GM18867 (cell line): Measurements from ENCODE around the gene TSHZ2.
"Not testable (repeated sequence)": the region's sequence is repeated elsewhere in the genome, so short reads cannot be mapped to it uniquely, and the experiment has no call there.

Experiments used
- ATAC-seq: cut with Tn5 transposase; IDR thresholded peaks from one replicate; pipeline ENCODE4 v1.9.1; 2021; ENCODE audit warnings: mild to moderate bottlenecking, moderate library complexity; ENCODE audit not compliant: unreplicated experiment

The TSHZ2 gene

DNA sequence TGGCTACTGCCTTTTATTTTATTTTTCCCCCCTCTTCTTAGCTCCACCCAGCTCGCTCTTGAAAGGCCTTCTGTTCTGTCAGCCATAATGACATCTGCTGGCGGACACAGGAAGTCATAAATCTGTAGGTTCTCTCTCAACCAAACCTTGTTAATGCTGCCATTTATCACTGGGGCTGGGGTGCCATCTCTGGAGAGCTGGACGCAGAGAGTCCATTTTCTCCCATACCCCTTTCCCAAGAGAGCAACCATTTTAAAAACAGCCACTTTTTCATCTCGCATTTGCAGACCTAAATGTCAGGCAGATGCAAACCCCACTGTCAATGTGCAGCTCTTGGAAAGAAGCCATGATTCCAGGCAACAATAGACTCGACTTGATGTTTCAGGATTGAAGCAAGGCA lies 13.0 kb upstream of the TSHZ2 start:
- no peak for ATAC-seq

DNA sequence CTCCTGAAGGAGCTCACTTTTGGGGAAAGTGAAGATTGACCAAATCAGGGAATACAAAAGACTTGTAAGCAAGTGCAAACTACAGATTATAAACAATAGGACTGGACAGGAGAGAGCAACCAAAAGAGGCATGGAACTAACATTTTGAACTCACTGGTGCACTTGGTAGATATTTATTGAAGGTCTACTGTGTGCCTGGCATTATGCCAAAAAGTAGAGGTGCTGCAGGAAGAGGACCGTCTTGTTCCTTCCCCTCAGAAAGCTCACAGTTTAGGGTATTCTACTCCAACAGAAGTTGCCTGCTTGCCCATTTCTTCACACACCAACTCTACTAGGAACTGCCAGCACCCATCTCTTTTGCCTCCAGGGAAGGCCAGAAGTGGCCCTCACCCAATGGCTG lies 10.0 kb upstream of the TSHZ2 start:
- no peak for ATAC-seq

DNA sequence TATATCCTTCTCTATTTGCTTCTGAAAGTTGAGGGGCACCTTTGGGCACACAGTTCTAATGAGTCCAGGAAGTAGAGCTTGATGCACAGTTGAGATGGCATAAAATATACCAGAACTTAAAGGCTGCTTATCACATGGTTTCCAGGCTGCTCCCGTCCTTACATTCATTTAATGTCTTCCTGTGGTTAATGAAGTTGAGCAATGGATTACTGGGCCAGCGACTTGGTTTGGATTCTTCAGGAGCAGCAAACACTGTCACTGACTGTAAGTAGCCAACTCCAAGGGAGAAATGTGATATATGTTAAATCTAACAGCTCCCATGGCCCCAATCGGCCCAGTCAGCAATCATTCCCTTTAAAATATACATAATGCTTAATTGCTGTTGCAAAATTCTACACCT lies 9.0 kb upstream of the TSHZ2 start:
- ATAC-seq = no peak

DNA sequence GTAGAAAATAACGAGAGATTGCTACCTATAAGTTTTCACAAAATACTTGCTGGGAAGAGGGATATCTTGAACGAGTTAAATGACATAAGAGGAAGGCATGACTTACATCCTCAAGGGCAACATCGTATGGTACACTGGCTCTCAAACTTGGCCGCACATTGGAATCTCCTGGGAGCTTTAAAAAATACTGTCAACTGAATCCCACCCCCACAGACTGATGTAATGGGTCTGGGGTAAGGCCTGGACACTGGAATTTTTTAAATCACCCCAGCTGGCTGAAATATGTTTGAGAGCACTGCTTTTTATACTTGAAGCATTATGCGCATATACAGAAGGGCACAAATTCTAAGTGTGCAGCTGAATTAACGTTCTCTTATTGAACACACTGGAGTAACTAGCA lies 8.0 kb upstream of the TSHZ2 start:
- no peak for ATAC-seq

DNA sequence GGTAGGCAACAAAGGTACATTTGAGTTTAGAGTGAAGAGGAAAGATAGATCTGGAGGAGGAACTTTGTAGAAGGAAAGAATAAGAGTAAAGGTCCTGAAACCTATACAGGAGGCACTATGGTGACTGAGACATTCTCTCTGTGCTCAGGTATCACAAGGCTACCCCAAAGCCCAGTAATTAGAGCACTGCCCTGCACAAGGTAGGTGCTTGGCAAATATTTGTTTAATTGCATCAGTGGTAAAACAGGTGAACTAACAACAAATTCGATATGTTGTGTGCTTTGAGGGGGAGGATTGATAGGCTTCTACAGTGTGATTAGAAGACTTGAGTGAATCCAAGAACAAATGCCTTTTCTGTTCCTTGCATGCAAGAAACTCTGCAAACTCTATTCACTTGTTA lies 6.8 kb upstream of the TSHZ2 start:
- ATAC-seq = no peak

DNA sequence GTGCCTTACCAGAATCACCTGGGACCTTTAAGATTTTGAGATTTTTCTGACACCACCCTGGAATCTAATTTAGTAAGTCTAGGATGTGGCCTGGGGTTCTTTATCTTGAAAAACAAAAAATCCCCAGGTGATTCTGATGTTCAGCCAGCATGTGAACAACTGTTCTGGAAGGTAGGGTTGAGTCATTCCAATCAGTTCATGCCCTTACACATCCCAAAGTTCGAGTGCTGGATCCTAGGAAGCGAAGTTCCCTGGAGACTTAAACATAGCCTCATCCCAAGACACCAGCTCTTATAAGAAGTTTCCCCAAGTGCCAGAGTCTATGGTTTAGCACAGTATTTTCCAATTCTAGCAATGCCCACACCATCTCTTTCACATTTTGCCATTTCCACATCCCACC lies 6.3 kb upstream of the TSHZ2 start:
- no peak for ATAC-seq

DNA sequence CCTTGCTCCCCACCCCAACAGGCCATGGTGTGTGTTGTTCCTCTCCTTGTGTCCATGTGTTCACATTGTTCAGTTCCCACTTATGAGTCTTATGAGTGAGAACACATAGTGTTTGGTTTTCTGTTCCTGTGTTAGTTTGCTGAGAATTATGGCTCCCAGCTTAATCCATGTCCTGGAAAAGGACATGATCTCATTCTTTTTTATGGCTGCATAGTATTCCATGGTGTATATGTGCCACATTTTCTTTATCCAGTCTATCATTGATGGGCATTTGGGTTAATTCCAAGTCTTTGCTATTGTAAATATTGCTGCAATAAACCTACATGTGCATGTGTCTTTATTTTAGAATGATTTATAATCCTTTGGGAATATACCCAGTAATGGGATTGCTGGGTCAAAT lies 5.6 kb upstream of the TSHZ2 start:
- ATAC-seq = not testable (repeated sequence)

DNA sequence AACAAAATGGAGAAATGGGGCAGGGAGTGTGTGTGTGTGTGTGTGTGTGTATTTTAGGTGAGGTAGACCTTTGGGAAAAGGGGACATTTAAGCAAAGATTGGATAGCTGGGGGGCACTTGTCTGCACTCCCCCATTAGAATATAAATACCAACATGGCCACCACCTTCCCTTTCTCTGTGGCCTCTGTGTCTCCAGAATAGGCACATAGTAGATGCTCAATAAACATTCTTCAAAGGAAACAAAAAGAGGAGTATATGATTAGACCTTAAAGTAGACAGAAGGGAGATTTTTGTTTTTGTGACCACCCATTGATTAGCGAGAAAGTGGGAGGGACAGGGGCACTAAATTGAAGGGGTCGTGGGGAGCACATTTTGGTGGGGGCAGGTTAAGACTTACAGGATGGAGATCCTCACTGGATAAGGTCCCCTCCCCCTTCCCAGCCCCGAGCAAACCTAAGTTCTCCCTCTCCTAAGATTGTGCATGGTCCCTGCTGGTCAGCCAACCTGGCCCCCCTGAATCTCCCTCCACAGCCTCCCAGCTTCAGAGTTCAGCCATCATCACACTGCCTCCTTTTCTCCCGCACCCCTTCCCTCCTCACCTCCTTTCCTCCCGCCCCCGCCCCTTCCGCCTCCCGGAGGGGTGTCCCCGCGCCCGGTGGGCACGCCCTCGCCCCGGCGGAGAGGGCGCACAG lies 514 bp upstream of the TSHZ2 start:
- ATAC-seq = no peak

DNA sequence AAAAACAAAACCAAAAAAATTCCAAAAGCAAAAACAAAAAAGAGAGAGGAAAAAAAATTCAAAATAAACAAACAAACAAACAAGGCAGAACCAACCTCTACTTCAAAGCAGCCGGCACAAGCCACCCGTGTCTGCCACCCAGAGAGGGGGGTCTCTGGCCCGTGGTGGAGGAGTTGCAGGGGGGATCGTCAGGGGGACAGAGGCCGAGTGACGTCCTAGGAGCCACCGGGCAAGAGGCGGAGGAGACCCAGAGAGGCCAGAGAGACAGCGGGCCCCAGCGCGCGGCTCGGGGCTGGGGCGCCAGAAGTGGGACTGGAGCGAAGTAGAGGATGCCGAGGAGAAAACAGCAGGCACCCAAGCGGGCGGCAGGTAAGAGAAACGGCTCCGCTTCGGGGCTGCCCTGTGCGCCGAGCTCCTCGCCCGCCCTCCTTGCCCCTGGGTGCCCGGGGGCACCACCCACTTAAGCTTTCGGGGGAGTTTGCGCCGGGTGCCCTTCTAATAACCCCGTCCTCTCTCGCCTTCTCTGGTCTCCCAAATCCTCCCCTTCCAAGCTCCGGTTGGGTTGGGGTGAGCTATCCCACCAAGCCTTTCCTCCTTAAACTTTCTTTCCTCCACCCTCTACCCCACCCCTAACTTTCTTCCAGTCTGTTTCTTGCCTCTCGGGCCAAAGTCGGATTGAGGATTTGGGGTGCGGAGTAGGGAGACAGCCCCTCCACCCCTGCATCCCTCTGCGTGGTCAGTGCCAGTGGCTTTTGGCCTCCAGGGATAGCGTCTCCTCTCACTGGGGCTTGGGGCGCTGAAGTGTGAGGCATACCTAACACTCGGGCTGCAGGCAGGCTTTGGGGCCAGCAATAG lies 1.0 kb downstream of the TSHZ2 start:
- no peak for ATAC-seq

DNA sequence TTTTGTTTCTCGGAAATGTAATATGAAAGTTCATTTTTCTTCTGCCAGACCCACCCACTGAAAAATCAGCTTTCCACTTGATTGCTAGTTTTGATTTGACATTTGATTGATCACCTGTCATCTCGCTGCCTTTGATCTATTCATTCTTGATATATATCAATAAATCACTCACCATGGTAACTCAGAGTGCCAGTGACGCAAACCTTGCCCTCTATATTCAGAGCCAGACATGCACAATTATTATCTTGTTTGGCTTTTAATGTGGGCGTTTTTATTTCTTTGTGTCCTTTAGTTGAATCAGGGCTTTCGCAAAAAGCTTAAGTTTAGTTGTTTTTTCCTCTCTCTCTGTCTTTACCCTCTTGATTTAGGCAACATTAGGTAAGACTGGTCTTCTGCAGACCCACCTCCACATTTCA lies 2.0 kb downstream of the TSHZ2 start:
- ATAC-seq = no peak

DNA sequence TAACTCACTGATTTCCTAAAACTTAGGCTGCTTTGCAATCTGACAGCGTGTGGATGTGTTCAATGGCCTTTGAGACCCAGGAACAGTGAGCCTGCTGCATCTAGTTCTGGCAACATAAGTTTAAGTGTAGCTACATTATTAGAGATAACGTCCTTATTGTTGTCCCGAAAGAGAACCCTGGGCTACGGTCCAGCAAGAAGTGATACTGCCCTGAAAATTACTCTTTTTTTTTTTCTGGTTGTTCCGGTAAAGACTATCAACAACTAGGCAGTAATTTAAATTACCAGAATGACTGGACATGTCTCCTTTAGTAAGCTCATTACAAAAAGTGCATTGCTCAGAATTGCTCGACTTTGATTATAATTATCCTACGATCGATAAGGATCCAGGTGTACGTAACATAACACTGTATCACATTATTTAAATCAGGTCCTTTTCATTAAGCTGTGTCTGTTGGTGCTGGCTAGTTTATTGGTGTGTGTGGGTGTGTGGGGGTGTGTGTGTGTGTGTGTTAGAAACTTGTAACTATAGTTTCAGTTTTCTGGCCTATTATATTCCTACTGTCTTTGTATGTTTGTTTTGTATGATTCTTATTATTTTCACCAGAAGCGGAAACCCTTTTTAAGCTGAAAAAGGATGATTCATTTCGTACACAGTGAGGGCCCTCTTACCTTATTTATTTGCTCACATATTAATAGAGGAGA lies 3.0 kb downstream of the TSHZ2 start:
- ATAC-seq = peak; percentile 54

DNA sequence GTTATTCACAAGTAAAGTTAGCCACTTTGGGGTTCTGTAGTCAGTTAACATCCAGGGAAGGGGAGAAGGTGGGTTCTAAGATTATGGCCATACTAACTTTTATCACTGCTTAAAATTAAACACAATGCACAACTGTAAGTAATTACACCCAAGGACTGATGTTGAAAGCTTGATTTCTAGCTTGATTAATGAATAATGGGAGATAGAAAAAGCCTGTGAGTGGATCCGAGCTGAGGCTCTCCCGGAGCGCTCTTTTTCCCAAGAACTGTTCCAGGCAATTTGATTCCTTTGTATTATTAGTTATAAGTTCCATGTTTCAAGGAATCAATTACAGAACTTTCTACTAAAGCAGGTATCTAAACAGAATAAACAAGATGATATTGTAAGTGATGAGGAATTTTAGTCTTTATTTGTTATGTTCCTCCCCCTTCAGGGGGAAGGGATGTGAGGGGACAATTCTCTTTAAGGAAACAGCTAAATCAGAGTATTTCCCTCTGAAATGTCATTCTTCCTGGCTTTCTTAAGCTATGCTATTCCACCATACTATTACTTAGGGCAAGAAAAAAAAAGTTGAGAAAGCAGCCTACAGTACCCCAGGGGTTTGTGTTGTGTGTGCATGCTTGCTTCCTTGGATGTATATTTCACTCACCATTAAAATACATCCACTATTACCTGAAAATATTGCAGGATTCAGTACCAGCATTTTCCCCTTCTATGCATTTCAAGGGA lies 3.8 kb downstream of the TSHZ2 start:
- no peak for ATAC-seq

DNA sequence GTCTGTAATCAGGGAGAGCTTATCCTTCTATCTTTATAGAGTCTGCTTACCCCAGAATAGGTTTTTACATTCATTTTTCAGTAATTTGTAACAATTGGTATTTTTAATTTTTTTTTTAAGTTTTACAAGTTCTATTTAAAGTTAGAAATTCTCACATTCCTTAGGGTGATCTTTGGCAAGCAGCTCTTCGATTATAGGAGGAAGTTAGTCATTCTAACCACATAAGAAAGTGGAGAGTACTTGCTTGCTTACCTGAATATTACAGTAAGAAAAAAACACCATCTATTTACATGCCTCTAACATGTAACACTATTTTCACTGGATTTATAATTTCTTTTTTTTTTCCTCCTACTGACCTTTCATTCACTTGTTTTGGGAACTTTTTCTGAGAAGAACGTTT lies 6.7 kb downstream of the TSHZ2 start:
- no peak for ATAC-seq

DNA sequence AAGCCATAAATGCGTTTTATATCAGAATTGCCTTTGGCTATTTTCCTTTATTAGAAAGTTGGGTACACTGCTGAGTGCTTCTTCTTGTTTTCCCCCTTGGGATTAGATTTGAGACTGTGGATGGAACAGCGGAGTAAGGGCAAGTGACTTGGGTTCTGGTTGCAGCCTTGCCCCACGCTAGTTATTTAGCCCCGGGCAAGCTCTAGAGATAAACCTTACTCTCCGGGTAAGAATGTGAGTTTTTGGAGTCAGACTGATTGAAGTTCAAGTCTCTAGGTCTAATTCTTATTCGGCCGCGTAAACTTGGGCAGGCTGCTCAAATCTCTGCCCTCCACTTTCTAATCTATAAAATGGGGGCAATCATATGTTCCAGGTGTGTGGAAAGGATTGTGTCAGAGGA lies 8.9 kb downstream of the TSHZ2 start:
- ATAC-seq = no peak

DNA sequence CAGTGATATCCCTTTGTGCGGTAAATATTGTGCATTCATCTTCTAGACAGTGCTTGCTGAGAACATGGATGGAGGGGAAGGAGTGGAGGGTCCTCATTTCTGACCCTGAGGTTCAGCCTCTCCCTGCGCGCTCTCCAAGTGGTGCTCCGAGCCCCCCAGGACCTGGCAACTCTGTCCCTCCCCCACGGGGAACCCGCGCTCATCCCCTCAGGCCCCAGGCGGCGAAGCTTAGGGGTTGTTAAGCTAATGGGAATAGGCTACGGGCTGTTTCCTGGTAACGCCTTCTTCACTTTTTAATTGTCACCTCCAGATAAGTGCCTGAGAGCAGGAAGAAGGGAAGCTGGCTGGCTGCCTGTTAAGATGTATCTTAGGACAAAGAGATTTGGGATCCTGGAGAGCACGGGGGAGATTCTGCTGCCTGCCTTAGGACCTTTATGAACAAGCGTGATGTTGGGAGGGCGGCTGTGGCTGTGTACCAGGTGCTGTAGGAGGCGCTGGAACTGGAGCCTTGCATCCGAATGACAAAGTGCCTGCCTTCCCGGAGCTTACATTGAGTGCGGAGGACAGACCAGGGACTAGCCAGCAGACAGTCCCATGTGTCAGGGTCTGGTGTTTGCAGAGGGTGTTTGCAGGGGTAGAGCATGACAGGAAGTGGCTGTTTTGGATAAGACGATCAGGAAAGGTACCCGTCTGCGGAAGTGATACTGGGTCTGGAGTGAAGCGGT lies 11.7 kb downstream of the TSHZ2 start:
- no peak for ATAC-seq

DNA sequence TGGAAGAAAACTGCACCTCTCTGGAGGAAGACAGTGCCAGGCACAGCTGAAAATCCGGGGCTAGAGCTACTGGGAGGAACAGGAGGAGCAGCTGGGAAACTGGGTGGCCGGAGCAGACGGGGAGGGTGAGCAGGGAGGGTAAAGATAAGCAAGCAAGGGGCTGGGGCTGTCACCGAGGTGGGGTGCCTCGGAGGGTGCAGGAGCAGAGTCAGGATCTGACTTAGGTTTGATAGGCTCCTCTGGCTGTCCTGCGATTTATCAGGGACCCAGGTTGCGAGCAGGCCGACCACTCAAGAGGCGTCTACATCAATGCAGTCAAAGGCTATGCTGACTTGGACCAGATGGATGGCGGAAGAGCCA lies 12.3 kb downstream of the TSHZ2 start:
- no peak for ATAC-seq

DNA sequence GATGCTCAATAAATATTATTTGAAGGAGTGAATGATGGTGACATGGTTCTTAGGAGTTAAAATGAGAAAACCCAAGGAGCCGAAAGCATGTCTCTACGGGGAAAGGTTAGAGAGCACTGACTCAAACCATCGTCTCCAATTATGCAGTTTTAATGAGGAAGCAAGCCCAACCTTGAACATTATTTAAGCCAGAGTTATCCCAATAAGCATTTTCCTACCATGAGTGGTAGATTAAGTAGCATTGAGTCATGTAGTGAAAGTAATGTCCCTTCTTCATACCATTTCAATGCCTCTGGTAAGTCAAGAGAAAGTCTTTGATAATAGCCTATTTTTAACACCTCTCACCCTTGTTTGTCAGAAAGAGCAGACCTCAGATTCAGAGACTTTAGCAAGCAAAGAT lies 13.5 kb downstream of the TSHZ2 start:
- ATAC-seq = no peak

DNA sequence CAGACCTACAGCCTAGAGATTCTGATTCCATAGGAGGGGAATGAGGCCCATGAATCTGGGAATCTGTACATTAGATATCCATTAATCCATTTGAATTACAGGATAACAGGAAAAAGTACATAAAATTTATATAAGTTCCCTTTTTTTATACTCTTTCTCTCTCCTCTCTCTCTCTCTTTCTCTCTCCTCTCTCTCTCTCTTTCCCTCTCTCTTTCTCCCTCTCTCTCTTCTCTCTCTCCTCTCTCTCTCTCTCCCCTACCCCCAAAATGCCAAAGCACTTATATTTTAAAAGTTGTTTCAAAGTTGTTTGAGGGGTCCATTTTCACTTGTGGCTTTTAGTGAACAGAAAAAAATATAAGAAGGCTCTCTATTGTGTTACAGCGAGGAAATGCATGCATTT lies 15.1 kb downstream of the TSHZ2 start:
- ATAC-seq = no peak

DNA sequence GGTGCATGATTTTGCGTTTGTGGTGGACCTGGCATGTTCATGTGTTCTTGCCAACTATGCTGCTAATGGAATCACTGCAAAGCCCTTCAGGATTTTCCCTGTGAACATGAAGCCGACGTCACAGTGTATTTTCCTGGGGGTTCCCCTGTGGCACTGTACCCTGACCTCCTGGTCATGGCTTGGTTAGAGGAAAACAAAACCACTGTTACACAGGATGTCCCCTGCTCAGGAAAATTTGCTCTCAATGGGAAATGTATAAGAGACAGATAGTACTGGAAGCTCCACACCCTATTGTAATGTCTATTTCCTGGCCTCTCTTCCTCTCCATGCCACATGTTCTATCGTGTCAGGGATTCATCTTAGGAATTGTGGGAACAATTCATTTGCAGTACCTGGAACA lies 19.7 kb downstream of the TSHZ2 start:
- no peak for ATAC-seq

DNA sequence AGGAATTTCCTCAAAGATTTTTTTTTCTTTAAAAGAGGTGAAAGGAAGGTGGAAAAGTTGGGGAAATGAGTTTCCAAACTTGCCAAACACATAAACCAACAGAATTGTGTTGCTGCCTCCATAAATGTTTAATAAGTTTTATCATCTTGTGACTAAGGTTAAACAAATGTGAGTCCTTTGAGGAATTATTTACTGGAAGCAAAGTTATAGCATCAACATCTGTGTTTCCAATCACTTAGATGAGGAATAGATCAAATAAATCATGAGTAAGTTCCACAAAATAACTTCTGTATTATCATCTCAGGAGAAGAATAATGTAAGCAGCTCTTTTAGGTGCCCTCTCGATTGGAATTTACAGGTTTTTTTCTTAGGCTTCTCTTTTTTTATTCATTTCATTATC lies 20.5 kb downstream of the TSHZ2 start:
- ATAC-seq = no peak

DNA sequence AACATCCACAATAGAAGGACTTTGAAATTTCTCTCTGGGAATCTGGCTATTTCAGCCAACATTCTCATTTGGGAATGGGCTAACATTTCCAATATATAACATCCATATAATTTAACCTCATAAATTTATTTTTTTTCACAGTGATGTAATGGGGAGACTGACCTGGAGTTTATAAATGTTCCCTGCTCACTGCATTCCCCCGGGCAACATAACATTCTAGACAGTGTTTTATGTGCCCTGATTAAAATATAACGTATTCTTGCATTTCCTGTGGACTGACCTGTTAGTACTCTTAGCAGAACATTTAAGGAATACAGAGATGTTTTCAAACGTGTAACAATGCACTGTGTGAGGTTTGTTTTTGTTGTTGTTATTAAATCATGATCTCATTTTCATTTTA lies 20.9 kb downstream of the TSHZ2 start:
- ATAC-seq = no peak
